ENCODE measurements around the gene COG3.

Gene COG3

GRCh38 chr13:45492538-45492937 lies 27.8 kb downstream of the COG3 start:
- H3K4me1 ChIP-seq (ENCODE audit: insufficient read depth, low read length, severe bottlenecking) = no peaks in the 10 kb centered on the region
- H2AFZ ChIP-seq (ENCODE audit: low read length) = no peak overlapping the region
- no peak overlapping the region for H3K27ac ChIP-seq (ENCODE audit: low read depth, low read length, poor library complexity, severe bottlenecking)
- no peak overlapping the region for H3K9ac ChIP-seq (ENCODE audit: low read length)
- H3K9me3 ChIP-seq (ENCODE audit: low read length) = no peaks in the 10 kb centered on the region
- H3K27me3 ChIP-seq (ENCODE audit: insufficient read depth, low read length) = no peaks in the 10 kb centered on the region
- no peaks in the 10 kb centered on the region for H3K79me2 ChIP-seq (ENCODE audit: insufficient read depth, low read length)
- H4K20me1 ChIP-seq (ENCODE audit: insufficient read depth, low read length) = no peaks in the 10 kb centered on the region
- H3K9me2 ChIP-seq (ENCODE audit: low read depth, low read length) = no peaks in the 10 kb centered on the region
- no peaks in the 10 kb centered on the region for H3F3A ChIP-seq (ENCODE audit: insufficient read depth, low read length)
- H3K4me2 ChIP-seq (ENCODE audit: low read length) = no peak overlapping the region
- H3K36me3 ChIP-seq (ENCODE audit: insufficient read depth, low read length) = peaks cover 42% of the 10 kb centered on the region
- no peak overlapping the region for H3K4me3 ChIP-seq (ENCODE audit: low read depth, low read length, poor library complexity, severe bottlenecking)
- TF ChIP-seq CTCF (IDR thresholded peaks at IDR 0.05; ENCODE audit: low read length) (no peak), EZH2 (IDR thresholded peaks at IDR 0.05; ENCODE audit: borderline replicate concordance, low read length) (no peak)

- H3K36me3 ChIP-seq (ENCODE audit: insufficient read depth, low read length) = peaks cover 57% of the 10 kb centered on the region
- H3K79me2 ChIP-seq (ENCODE audit: insufficient read depth, low read length) = no peaks in the 10 kb centered on the region
- H3K4me1 ChIP-seq (ENCODE audit: insufficient read depth, low read length, severe bottlenecking) = no peaks in the 10 kb centered on the region
- no peaks in the 10 kb centered on the region for H3F3A ChIP-seq (ENCODE audit: insufficient read depth, low read length)
- no peak for TF ChIP-seq CTCF (IDR thresholded peaks at IDR 0.05; ENCODE audit: low read length)
- no peak for TF ChIP-seq EZH2 (IDR thresholded peaks at IDR 0.05; ENCODE audit: borderline replicate concordance, low read length)
- no peaks in the 10 kb centered on the region for H3K9me3 ChIP-seq (ENCODE audit: low read length)
- no peaks in the 10 kb centered on the region for H3K27me3 ChIP-seq (ENCODE audit: insufficient read depth, low read length)
- H3K4me3 ChIP-seq (ENCODE audit: low read depth, low read length, poor library complexity, severe bottlenecking) = no peak overlapping the region
- no peaks in the 10 kb centered on the region for H4K20me1 ChIP-seq (ENCODE audit: insufficient read depth, low read length)
- H3K9me2 ChIP-seq (ENCODE audit: low read depth, low read length) = no peaks in the 10 kb centered on the region
- H3K4me2 ChIP-seq (ENCODE audit: low read length) = no peak overlapping the region
- no peak overlapping the region for H3K27ac ChIP-seq (ENCODE audit: low read depth, low read length, poor library complexity, severe bottlenecking)
- H2AFZ ChIP-seq (ENCODE audit: low read length) = no peak overlapping the region
- no peak overlapping the region for H3K9ac ChIP-seq (ENCODE audit: low read length)
Measured at GRCh38 chr13:45496942-45497341, 32.2 kb downstream of the COG3 start.

DNA sequence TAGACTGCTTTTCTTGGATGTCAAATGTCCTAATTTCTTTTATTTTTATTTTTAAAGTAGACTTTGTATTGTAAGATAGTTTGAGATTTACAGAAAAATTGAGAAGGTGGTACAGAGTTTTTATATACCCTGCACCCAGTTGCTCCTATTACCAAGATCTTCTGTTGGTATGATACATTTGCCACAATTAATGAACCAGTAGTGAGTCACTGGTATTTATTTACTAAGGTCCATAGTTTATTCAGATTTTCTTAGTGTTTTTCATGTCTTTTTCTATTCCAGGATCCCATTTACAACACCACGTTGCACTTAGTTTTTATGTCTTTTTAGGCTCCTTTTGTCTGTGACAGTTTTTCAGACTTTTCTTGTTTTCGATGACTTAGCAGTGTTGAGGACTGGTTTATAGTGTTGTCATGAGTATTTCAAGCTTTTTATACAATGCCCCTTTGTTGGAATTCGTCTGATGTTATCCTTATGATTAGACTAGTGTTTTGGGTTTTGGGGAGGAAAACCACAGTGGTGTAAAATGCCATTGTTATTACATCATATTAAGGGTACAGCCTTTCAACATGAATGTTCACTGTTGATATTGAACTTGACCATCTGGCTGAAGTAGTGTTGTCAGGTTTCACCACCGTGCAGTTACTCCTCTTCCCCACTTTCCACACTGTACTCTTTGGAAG lies 35.9 kb downstream of the COG3 start:
- H3K36me3 ChIP-seq (ENCODE audit: insufficient read depth, low read length) = peaks cover 67% of the 10 kb centered on the region

More for the DNA sequence above, 35.9 kb downstream of the COG3 start:
- no peaks in the 10 kb centered on the region for H3K27me3 ChIP-seq (ENCODE audit: insufficient read depth, low read length)
- no peak overlapping the region for H3K9ac ChIP-seq (ENCODE audit: low read length)
- no peak overlapping the region for H3K27ac ChIP-seq (ENCODE audit: low read depth, low read length, poor library complexity, severe bottlenecking)
- H4K20me1 ChIP-seq (ENCODE audit: insufficient read depth, low read length) = no peaks in the 10 kb centered on the region
- no peak overlapping the region for H3K4me2 ChIP-seq (ENCODE audit: low read length)
- H3K79me2 ChIP-seq (ENCODE audit: insufficient read depth, low read length) = no peaks in the 10 kb centered on the region
- H3K9me2 ChIP-seq (ENCODE audit: low read depth, low read length) = no peaks in the 10 kb centered on the region
- H3K9me3 ChIP-seq (ENCODE audit: low read length) = no peaks in the 10 kb centered on the region
- no peaks in the 10 kb centered on the region for H3K4me1 ChIP-seq (ENCODE audit: insufficient read depth, low read length, severe bottlenecking)
- H2AFZ ChIP-seq (ENCODE audit: low read length) = no peak overlapping the region
- H3F3A ChIP-seq (ENCODE audit: insufficient read depth, low read length) = no peaks in the 10 kb centered on the region
- H3K4me3 ChIP-seq (ENCODE audit: low read depth, low read length, poor library complexity, severe bottlenecking) = no peak overlapping the region
- TF ChIP-seq CTCF (IDR thresholded peaks at IDR 0.05; ENCODE audit: low read length) (no peak), EZH2 (IDR thresholded peaks at IDR 0.05; ENCODE audit: borderline replicate concordance, low read length) (no peak)

All from OCI-LY1 (cell line).